Measurements from ENCODE around the gene PRLR. TPM values are rescaled to one million over a fixed set of nuclear protein-coding genes. Genes with fewer than 3 reads are reported as not detected.

The PRLR gene
- total and polyA plus RNA-seq, 2 of the 8 experiments (the other 6 are each of a cell fraction or from before 2014, with no cell fraction given): 0.53 to 2.5 TPM

- no peak overlapping the region for H4K91ac ChIP-seq (replicated peaks; ENCODE audit: insufficient read length, low read length)
- no peak for TF ChIP-seq SP4 (IDR thresholded peaks at IDR 0.05; ENCODE audit: low read length)
- no peak for TF ChIP-seq SIX5 (IDR thresholded peaks at IDR 0.05; ENCODE audit: low read depth, low read length)
- no peak for TF ChIP-seq POLR2AphosphoS5 (IDR thresholded peaks at IDR 0.05; ENCODE audit: low read depth, low read length)
- no peak for TF ChIP-seq RBBP5 (IDR thresholded peaks at IDR 0.05; ENCODE audit: borderline replicate concordance, low read depth, low read length)
- no peak for TF ChIP-seq ATF3 (IDR thresholded peaks at IDR 0.05; ENCODE audit: insufficient read depth, low read depth, low read length)
- no peak for TF ChIP-seq ATF2 (IDR thresholded peaks at IDR 0.05; ENCODE audit: low read length)
- TF ChIP-seq TAF1 (IDR thresholded peaks at IDR 0.05; ENCODE audit: low read depth, low read length): no peak
- TF ChIP-seq HDAC2 (IDR thresholded peaks at IDR 0.05; ENCODE audit: borderline replicate concordance in 1 of 2, low read depth in 2 of 2, low read length in 2 of 2): no peak
- TF ChIP-seq NRF1 (IDR thresholded peaks at IDR 0.05; ENCODE audit: low read depth, low read length): no peak
- TF ChIP-seq EP300 (IDR thresholded peaks at IDR 0.05; ENCODE audit: borderline replicate concordance in 1 of 2, low read depth in 2 of 2, low read length in 2 of 2): no peak
- no peak for TF ChIP-seq POLR2A (IDR thresholded peaks at IDR 0.05; ENCODE audit: control extremely low read depth in 1 of 2, low read depth in 2 of 2, low read length in 2 of 2)
- no peak for TF ChIP-seq MAFK (IDR thresholded peaks at IDR 0.05; ENCODE audit: low read depth, low read length)
- no peak for TF ChIP-seq RFX5 (IDR thresholded peaks at IDR 0.05; ENCODE audit: borderline replicate concordance, low read depth, low read length)
These were observed 16.2 kb downstream of the PRLR start for GRCh38 chr5:35214051-35214450.

More at GRCh38 chr5:35214051-35214450, 16.2 kb downstream of the PRLR start:
- ChIA-PET POLR2A (ENCODE audit: partially characterized antibody) (no interaction called here), CTCF (ENCODE audit: partially characterized antibody) (interaction anchor here (0.7 to 2.3 kb wide), 9 partner anchors 10 to 222 kb away, joined by 3 to 15 read pairs (median 5); no protein-coding TSS in a partner anchor)
- Histone ChIP-seq H4K20me1 (replicated peaks in 1 of 2; ENCODE audit: control insufficient read depth in 1 of 2, insufficient read depth in 2 of 2, low read length in 2 of 2) (no peaks in the 10 kb centered on the region), H3K79me1 (ENCODE audit: low read depth, low read length) (no peaks in the 10 kb centered on the region), H3K56ac (replicated peaks; ENCODE audit: insufficient read length, low read depth, low read length) (no peak overlapping the region), H3K36me3 (ENCODE audit: control insufficient read depth in 2 of 4, insufficient read depth in 4 of 4, low read length in 3 of 4) (no peaks in the 10 kb centered on the region), H4K8ac (ENCODE audit: extremely low read depth, insufficient read depth, low read length) (no peak overlapping the region), H3K18ac (ENCODE audit: extremely low read depth, low read length) (no peak overlapping the region), H3K4me1 (replicated peaks in 1 of 4; ENCODE audit: control insufficient read depth in 3 of 4, insufficient read depth in 4 of 4, low read length in 3 of 4) (no peaks in the 10 kb centered on the region), H3K23ac (ENCODE audit: insufficient read length) (no peak overlapping the region), H3K4ac (replicated peaks; ENCODE audit: insufficient read length, low read depth, low read length) (no peak overlapping the region), H4K5ac (ENCODE audit: insufficient read length, low read depth, low read length) (no peak overlapping the region), H3K27me3 (replicated peaks in 1 of 4; ENCODE audit: control insufficient read depth in 3 of 4, extremely low read depth in 1 of 4, insufficient read depth in 3 of 4, low read length in 3 of 4) (no peaks in the 10 kb centered on the region), H3K9me3 (ENCODE audit: insufficient read depth in 2 of 2, low read depth in 1 of 2, low read length in 1 of 2) (no peaks in the 10 kb centered on the region), H3K4me2 (ENCODE audit: insufficient read depth in 1 of 2, low read depth in 2 of 2, low read length in 2 of 2) (no peak overlapping the region), H3K9ac (replicated peaks in 1 of 4; ENCODE audit: extremely low read depth in 1 of 4, low read depth in 3 of 4, low read length in 3 of 4) (no peak overlapping the region), H3K23me2 (ENCODE audit: low read depth, low read length) (no peaks in the 10 kb centered on the region), H2BK15ac (ENCODE audit: low read length) (no peak overlapping the region), H2BK5ac (ENCODE audit: low read depth, low read length) (no peak overlapping the region), H2AK5ac (ENCODE audit: low read depth, low read length) (no peak overlapping the region), H2AFZ (ENCODE audit: low read length) (no peak overlapping the region), H2BK12ac (ENCODE audit: low read depth, low read length) (no peak overlapping the region), H3K79me2 (ENCODE audit: control insufficient read depth in 1 of 2, insufficient read depth in 2 of 2, low read length in 2 of 2) (no peaks in the 10 kb centered on the region), H3K27ac (ENCODE audit: low read depth, low read length) (no peak overlapping the region), H3K4me3 (ENCODE audit: extremely low read depth in 1 of 4, insufficient read depth in 2 of 4, low read depth in 3 of 4, low read length in 4 of 4) (no peak overlapping the region), H2BK120ac (replicated peaks; ENCODE audit: low read depth, low read length) (no peak overlapping the region), H3K14ac (ENCODE audit: insufficient read length) (no peak overlapping the region), H2BK20ac (ENCODE audit: low read length) (no peak overlapping the region)
- DNase-seq (ENCODE audit: low read depth in 1 of 2, low spot score in 2 of 2): no peak
- 94% methylated on average over 2 of the region's 2 CpGs; no CpG with 5 or more reads in 1 of the 2 experiments for WGBS, 2 experiments (ENCODE audit: extremely low coverage in 1 of 2, insufficient coverage in 1 of 2, insufficient read length in 1 of 2, insufficient replicate concordance in 2 of 2, low coverage in 1 of 2, low lambda C conversion rate in 2 of 2, missing lambda C conversion rate in 1 of 2)
- no peak for FAIRE-seq
